GM18867 (cell line): ENCODE results near the gene SNRK.

ENCODE experiments used
- ATAC-seq: cut with Tn5 transposase; IDR thresholded peaks from one replicate; pipeline ENCODE4 v1.9.1; 2021; ENCODE audit warnings: mild to moderate bottlenecking, moderate library complexity; ENCODE audit not compliant: unreplicated experiment

Gene SNRK

GRCh38 chr3:43307649-43308048, 21.3 kb downstream of the SNRK start:
- ATAC-seq = no peak

- ATAC-seq = no peak
Observed at GRCh38 chr3:43309372-43310305, 23.3 kb downstream of the SNRK start.

GRCh38 chr3:43316783-43317460, 30.6 kb downstream of the SNRK start:
- ATAC-seq = no peak

DNA sequence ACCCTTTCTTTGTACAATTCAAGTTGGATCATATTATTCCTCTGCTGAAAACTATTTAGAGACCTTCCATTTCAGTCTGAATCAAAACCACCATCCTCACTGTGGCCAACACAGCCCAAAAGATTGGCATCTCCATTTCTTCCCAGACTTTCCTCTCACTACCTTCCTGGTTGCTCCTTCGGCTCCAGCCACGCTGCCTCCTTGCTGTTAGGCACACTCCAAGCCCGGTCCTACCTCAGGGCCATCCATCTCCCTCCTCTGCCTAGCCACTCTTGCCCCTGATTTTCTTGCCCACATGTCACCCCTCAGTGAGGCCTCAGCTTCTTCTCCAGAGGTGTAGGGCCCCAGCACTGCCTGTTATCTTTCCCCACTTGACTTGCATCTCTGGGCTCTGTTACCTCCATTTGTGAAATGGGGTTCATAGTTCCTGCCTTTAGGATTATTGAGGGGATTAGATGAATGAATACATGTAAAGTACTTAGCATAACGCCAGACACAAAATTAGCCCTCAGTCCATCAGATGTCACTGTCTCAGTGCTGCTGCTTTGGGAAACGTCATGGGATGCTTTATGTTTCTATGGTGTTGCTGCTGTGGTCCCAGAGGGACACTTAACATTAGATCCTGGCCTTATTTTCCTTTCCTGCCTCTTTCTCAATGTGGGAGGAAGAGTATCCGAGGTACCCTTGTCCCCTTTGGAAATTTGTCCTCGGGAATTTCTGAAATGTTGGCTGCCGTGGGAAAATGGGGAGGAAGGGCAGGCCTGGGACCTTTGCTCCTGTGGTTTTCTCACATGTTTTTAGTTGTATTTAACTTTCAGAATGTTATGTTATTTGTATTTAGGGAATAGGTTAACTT, 31.3 kb downstream of the SNRK start:
- ATAC-seq = no peak

DNA sequence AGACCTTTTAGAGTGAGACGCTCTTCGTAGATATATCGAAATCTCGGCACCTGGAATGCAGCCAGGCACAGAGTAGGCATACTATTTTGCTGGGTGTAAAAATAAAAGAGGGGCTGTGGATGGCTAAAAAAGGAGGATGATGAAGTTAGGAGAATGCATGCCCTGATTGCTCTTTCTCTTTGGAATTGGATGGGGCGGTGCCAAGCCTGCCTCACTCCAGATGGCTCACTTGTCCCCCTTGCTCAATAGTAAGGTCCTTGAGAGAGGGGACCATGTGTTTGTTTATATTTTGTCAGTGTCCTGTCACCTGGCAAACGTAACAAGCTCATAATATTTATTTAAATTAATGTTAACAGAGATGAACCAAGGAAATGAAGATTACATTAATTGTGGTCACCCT, 33.0 kb downstream of the SNRK start:
- no peak for ATAC-seq

- ATAC-seq = no peak
Observed at GRCh38 chr3:43319794-43320193, 33.5 kb downstream of the SNRK start.

- no peak for ATAC-seq
Observed at GRCh38 chr3:43320288-43320687, 33.9 kb downstream of the SNRK start.

DNA sequence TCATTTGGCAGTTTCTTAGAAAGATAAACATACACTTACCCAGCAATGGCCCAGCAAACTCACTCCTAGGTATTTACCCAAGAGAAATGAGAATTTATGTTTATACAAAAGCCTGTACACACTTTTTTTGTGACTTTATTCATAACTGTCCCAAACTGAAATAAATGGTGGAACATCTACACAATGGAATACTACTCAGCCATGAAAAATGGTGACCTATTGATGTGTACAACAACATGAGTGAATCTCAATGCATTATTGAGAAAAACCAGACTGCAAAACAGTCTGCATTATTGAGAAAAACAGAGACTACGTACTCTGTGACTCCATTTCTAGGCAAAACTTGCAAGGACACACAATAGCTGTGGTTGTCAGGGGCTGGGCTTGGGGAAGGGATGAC, 37.2 kb downstream of the SNRK start:
- ATAC-seq = no peak

GRCh38 chr3:43326891-43327581, 40.7 kb downstream of the SNRK start:
- ATAC-seq = no peak

DNA sequence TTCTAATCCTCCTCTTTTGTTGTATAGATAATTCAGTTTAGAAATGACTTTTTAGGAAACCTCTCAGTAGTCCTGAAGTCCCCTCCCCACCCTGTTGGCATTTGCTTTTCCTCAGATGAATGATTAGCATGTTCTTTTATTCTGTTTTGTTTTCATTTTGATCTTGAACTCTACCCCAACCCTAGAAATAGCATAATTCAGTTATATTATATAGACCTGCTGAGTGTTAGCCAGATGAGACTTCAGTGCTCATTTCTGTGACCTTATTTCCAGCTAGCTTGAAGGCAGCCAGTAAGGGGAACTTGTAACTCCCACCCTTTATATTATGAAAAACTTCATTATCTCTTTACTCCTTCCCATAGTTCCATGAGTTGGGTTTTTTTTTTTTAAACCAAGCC, 41.2 kb downstream of the SNRK start:
- no peak for ATAC-seq

DNA sequence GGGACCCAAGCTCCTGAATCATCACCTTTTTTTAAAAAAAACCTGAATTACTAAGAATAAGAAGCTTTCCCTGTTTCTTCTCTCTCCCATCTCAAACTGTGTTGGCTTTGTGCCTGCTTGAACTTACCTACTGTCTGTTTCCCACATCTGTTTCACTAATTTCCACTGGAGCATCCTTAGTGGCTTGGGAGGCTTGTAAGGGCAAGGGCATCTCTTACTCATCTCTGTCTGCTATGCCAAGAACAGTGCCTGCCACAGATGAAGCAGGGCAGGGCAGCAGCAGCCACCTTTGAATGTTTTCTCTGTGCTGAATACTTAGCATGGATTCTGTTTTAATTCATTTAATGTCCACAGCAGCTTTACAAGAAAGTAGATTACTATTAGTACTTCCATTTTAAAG, 42.3 kb downstream of the SNRK start:
- ATAC-seq = no peak

GRCh38 chr3:43330981-43331380, 44.6 kb downstream of the SNRK start:
- no peak for ATAC-seq

DNA sequence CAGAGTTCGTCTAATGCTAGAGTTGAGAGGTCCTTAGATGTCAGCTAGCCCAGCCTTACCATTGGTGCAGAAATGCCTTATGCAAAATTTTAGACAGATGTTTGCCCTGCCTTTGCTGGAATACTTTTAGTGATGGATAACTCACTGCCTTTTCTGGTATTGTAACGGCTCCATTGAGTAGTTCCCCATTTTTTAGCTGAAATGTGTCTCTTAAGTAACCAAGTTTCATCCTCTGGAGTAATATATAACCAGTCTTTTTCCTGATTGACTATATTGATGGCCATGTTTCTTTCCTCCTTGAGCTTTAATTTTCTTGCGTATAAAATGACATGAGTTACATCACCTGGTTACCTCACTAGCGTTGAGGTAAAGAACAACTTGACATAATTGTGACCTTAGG, 45.0 kb downstream of the SNRK start:
- ATAC-seq = no peak

- no peak for ATAC-seq
Observed at GRCh38 chr3:43334976-43335375, 48.6 kb downstream of the SNRK start.

GRCh38 chr3:43335799-43336198, 49.5 kb downstream of the SNRK start:
- ATAC-seq = no peak

DNA sequence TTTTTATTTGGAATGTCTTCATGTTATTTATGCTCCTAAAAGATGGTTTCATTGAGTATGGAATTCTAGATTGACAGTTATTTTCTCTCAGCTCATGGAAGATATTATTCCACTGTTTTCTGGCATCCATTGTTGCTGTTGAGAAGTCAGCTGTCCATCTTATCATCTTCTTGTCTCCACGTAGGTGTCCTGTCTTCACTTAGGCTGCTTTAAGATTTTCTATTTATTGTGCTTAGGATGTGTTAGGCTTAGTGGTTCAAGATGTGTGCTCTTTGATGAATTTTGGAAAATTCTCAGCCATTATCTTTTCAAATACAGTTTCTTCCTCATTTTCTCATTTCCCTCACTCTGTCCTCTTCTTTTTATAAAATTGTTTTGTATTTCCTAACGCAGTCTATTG, 52.0 kb downstream of the SNRK start:
- ATAC-seq = no peak

GRCh38 chr3:43340403-43340802, 54.1 kb downstream of the SNRK start:
- no peak for ATAC-seq

DNA sequence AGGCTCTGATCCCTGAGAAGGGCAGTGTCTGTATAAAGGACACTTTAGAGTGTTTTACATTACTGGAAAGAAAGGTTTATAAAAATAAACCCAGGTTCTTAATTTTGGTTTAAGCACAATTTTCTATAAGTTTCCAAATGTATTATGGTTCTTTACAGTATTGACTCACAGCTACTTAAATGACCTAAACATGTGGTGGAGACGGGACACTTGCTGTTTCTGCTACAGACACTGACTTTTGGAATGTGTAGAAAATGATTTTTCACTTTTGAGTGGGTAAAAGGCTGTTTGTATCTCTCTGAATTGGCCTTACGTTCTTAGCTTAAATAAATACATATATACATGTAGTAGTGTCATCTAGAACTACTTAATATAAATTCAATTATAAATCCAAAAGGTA, 55.4 kb downstream of the SNRK start:
- ATAC-seq = no peak

- no peak for ATAC-seq
Observed at GRCh38 chr3:43343185-43343584, 56.8 kb downstream of the SNRK start.

- ATAC-seq = no peak
Observed at GRCh38 chr3:43343815-43344214, 57.5 kb downstream of the SNRK start.

DNA sequence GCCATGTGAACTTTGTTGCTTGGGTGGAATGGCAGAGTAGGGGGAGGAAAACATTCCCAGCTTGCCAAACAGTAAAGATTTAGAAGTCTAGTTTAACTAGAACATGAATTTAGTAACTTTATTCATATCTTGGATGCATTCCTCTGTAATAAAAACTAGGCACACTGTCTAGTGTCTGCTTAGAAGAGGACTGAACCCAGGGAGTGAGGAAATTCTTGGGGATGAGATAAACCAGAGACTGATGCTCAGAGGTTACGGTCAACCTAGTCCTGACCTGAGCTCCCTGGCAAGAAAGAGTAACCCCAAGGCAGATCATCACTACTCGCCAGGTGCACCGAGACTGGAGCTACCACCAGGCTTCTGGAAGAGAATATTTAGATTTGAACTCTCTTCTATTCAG, 58.2 kb downstream of the SNRK start:
- ATAC-seq = no peak
